Measurements from ENCODE around the gene SCGB1C1.

DNA sequence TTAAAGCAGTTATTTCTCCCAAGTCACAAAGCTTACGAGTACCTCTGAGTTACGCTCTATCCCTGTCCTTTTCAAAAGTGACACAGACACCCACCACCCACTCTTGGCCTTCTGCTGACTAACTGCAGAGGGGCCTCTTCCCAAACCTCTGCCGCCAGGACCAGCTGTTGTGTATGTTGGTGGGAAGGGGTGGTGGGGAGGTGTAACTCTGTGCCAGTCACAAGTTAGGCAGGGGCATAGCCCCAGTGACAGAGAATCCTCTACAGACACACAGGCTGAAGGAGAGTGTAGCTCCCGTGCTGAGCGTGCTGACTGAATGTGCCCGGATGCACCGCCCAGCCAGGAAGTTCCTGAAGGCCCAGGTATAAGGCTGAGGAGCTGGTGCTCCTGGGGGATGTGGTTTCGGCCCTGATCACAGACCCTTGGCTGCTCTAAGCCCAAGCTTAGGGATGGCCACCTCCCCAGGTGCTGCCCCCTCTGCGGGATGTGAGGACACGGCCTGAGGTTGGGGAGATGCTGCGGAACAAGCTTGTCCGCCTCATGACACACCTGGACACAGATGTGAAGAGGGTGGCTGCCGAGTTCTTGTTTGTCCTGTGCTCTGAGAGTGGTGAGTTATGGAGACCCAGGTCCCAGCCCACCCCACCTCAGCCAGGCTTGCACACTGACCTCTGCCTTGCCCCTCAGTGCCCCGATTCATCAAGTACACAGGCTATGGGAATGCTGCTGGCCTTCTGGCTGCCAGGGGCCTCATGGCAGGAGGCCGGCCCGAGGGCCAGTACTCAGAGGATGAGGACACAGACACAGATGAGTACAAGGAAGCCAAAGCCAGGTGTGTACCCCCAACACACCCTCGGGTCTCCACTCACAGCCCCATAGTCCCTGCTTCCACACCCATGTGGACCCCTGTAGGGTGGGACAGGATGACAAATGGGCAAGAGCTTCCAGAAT, 19.5 kb downstream of the SCGB1C1 start:
- no peak for TF ChIP-seq YY1 (IDR thresholded peaks at IDR 0.05; ENCODE audit: insufficient read depth, insufficient read length)
- TF ChIP-seq ZNF274 (IDR thresholded peaks at IDR 0.05; ENCODE audit: low read depth, low read length): no peak
- no peak for TF ChIP-seq SUZ12 (IDR thresholded peaks at IDR 0.05; ENCODE audit: extremely low read depth, insufficient read depth, insufficient read length)

All from NT2/D1 (cell line).